Measurements from ENCODE around the gene SEMA3B. TPM values are rescaled to one million over a fixed set of nuclear protein-coding genes. Genes with fewer than 3 reads are reported as not detected.

Gene SEMA3B
- total and polyA plus RNA-seq, 9 of the 15 experiments (the other 6 are each of a cell fraction or from before 2014, with no cell fraction given): 0.03 to 1.8 (median 0.55) TPM; not detected in 1

DNA sequence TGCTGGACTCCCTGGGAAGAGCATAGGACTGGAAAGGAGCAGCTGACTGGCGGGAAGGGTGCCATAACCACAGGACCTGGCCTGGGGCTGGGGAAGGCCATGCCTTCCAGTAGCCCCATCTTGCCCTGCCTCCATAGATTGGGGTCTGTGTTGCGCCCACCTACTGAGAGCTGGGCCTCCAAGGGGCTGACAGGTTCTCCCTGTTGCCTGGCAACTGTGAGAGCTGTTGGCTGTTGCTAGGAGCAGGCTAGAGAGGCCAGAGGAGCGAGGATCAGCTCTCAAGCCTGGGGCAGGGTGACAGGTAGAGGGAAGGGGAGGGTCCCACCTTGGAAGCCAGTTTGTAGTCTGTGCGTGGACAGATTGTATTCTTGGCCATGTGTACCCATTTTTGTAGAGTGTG, 35.8 kb upstream of the SEMA3B start:
- H3K27me3 ChIP-seq (ENCODE audit: control insufficient read depth in 2 of 2, insufficient read depth in 2 of 2, low read length in 2 of 2): no peaks in the 10 kb centered on the region
- no peaks in the 10 kb centered on the region for H3K9me3 ChIP-seq (replicated peaks; ENCODE audit: control insufficient read depth, insufficient read depth, low read depth, low read length)
- ChIA-PET POLR2A (interaction anchor here (0.9 to 1.2 kb wide), 2 partner anchors 70 to 135 kb away, joined by 4 to 5 read pairs; partner anchors contain the start of gene HYAL1), CTCF (ENCODE audit: low intra/inter-chr PET ratio) (no interaction called here)
- no peaks in the 10 kb centered on the region for H3K9me1 ChIP-seq (ENCODE audit: control insufficient read depth, insufficient read depth, low read length)
- FAIRE-seq: no peak
- H3K9ac ChIP-seq (ENCODE audit: insufficient read depth in 1 of 2, low read depth in 2 of 2, low read length in 2 of 2): peak overlapping the region in 1 of 2 experiments; percentile 74; a peak in 2 of 4 replicates
- intact Hi-C loops (cut with micrococcal nuclease) (no loop called here), in situ Hi-C loops (cut with MboI) (no loop called here)
- no peak overlapping the region for H3K4me3 ChIP-seq
- no peak overlapping the region for H2AFZ ChIP-seq (ENCODE audit: low read depth, low read length)
- no peak overlapping the region for H3K4me2 ChIP-seq (ENCODE audit: insufficient read depth, low read length)
- H3K4me1 ChIP-seq (replicated peaks in 1 of 2; ENCODE audit: control insufficient read depth in 2 of 2, insufficient read depth in 2 of 2, low read length in 2 of 2): peaks cover 39 to 65% of the 10 kb centered on the region in 2 experiments
- 61% methylated on average over 3 of the region's 4 CpGs for WGBS (ENCODE audit: insufficient coverage, low coverage, missing lambda C conversion rate)
- DNase-seq (ENCODE audit: extremely low read depth in 1 of 4, low spot score in 3 of 4): no peak
- no peak for ATAC-seq
- H3K27ac ChIP-seq (ENCODE audit: extremely low read depth, low read depth, low read length): no peak overlapping the region
- BruUV-seq (replicated peaks): no TSS peak
- TF ChIP-seq RFX1 (IDR thresholded peaks at IDR 0.05): peak; percentile 82
- TF ChIP-seq SMAD3 (CRISPR knock-in tag; conservative IDR thresholded peaks at IDR 0.05): no peak
- peak; percentile 57; the same call in 1 of the 2 replicates for TF ChIP-seq MYNN (IDR thresholded peaks at IDR 0.05)
- TF ChIP-seq MYNN (CRISPR knock-in tag; IDR thresholded peaks at IDR 0.05): no peak
- no peaks in the 10 kb centered on the region for H3K36me3 ChIP-seq (ENCODE audit: control insufficient read depth, insufficient read depth, low read length)
- H3K79me2 ChIP-seq (ENCODE audit: control insufficient read depth, insufficient read depth, low read length): peaks cover 21% of the 10 kb centered on the region
- H4K20me1 ChIP-seq (replicated peaks; ENCODE audit: control insufficient read depth, insufficient read depth, low read length): no peaks in the 10 kb centered on the region

DNA sequence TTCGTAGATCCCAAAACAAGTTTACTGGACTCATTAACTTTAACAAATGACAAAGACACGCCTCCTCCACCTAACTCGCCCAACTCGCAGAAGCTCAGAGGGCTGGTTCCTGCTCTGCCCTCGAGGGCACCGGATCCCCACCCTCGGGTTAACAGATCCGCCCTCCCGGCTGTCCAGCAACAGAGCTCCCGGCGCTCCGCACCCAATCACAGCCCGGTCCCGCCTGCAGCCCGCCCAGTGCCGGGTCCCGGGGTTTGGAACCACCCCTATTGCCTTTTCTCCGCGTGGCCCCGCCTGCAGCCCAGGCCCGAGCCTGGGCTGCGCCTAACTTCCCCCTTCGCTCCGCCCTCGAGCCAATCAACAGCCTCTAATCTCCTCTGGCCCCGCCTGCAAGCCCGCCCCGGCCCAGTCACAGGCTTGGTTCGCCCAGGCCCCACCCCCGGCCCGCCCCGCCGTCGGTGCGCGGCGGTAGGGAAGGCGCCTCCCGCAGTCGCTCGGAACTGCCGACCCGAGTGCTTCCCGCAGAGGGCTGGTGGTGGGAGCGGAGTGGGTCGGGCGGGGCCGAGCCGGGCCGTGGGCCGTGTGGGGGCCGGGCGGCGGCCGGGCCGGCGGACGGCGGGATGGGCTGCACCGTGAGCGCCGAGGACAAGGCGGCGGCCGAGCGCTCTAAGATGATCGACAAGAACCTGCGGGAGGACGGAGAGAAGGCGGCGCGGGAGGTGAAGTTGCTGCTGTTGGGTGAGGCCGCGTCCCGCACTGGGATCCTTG, 33.0 kb upstream of the SEMA3B start, which contains the start of gene GNAI2:
TSS of gene GNAI2 (plus strand) at position 489 of the 768 bp plus-strand sequence. CDS start at position 621, 132 bp downstream.
- peak within 1 kb of the TSS; percentile 68 for H3K27ac ChIP-seq (ENCODE audit: extremely low read depth, low read depth, low read length)
- peaks cover 31% of the 10 kb centered on the region for H3K79me2 ChIP-seq (ENCODE audit: control insufficient read depth, insufficient read depth, low read length)
- 0 out of 3 replicates have a peak, but pooled peaks cover 2% of the 10 kb centered on the region for H3K36me3 ChIP-seq (ENCODE audit: control insufficient read depth, insufficient read depth, low read length)
- BruUV-seq (replicated peaks): no TSS peak
- H3K27me3 ChIP-seq (ENCODE audit: control insufficient read depth in 2 of 2, insufficient read depth in 2 of 2, low read length in 2 of 2): no peaks in the 10 kb centered on the region
- no peaks in the 10 kb centered on the region for H4K20me1 ChIP-seq (replicated peaks; ENCODE audit: control insufficient read depth, insufficient read depth, low read length)
- peak; percentile 98 for ATAC-seq
- 0% methylated on average over 15 of the region's 75 CpGs for WGBS (ENCODE audit: insufficient coverage, low coverage, missing lambda C conversion rate)
- FAIRE-seq: peak; percentile 93
- no peaks in the 10 kb centered on the region for H3K9me1 ChIP-seq (ENCODE audit: control insufficient read depth, insufficient read depth, low read length)
- H3K4me1 ChIP-seq (replicated peaks in 1 of 2; ENCODE audit: control insufficient read depth in 2 of 2, insufficient read depth in 2 of 2, low read length in 2 of 2): peaks cover 27 to 54% of the 10 kb centered on the region in 2 experiments
- peak within 1 kb of the TSS; percentile 80 for H3K4me2 ChIP-seq (ENCODE audit: insufficient read depth, low read length)
- no peaks in the 10 kb centered on the region for H3K9me3 ChIP-seq (replicated peaks; ENCODE audit: control insufficient read depth, insufficient read depth, low read depth, low read length)
- in situ Hi-C loops (cut with MboI) (no loop called here), intact Hi-C loops (cut with micrococcal nuclease) (no loop called here)
- DNase-seq (ENCODE audit: extremely low read depth in 1 of 4, low spot score in 3 of 4): peak; percentile 92 to 97 (median 94)
- peak within 1 kb of the TSS; percentile 72; the same call in 1 of the 2 replicates for H2AFZ ChIP-seq (ENCODE audit: low read depth, low read length)
- ChIA-PET CTCF (ENCODE audit: low intra/inter-chr PET ratio) (no interaction called here), POLR2A (interaction anchor here (0.6 to 1.5 kb wide), 8 partner anchors 11 to 98 kb away, joined by 3 to 5 read pairs (median 4); no protein-coding TSS in a partner anchor)
- H3K9ac ChIP-seq (ENCODE audit: insufficient read depth in 1 of 2, low read depth in 2 of 2, low read length in 2 of 2): peak within 1 kb of the TSS; percentile 67 to 95
- H3K4me3 ChIP-seq: peak within 1 kb of the TSS; percentile 73
- TF ChIP-seq PTBP1 (IDR thresholded peaks at IDR 0.05; ENCODE audit: low read depth, low read length) (no peak), KDM4B (IDR thresholded peaks at IDR 0.05; ENCODE audit: borderline replicate concordance in 2 of 2, low read depth in 1 of 2) (no peak), NONO (IDR thresholded peaks at IDR 0.05; ENCODE audit: low read depth in 2 of 2, low read length in 1 of 2) (peak in 1 of 2 experiments; percentile 69; a peak in 1 of 4 replicates), ETV5 (CRISPR knock-in tag; IDR thresholded peaks at IDR 0.05; ENCODE audit: low read depth) (no peak), MTA3 (IDR thresholded peaks at IDR 0.05; ENCODE audit: borderline replicate concordance) (peak; percentile 64; the same call in 1 of the 2 replicates), RCOR1 (IDR thresholded peaks at IDR 0.05; ENCODE audit: borderline replicate concordance in 1 of 2, low read depth in 2 of 2, low read length in 2 of 2) (peak in 1 of 2 experiments; percentile 12; a peak in 1 of 4 replicates), BCOR (IDR thresholded peaks at IDR 0.05) (no peak), ZNF79 (CRISPR knock-in tag; IDR thresholded peaks at IDR 0.05; ENCODE audit: low read depth) (no peak), ZNF444 (CRISPR knock-in tag; IDR thresholded peaks at IDR 0.05) (no peak), ZBTB7A (IDR thresholded peaks at IDR 0.05; ENCODE audit: borderline replicate concordance, control insufficient read depth, low read depth, low read length) (peak; percentile 20; the same call in 1 of the 2 replicates)
- TF ChIP-seq, protein P1, sequence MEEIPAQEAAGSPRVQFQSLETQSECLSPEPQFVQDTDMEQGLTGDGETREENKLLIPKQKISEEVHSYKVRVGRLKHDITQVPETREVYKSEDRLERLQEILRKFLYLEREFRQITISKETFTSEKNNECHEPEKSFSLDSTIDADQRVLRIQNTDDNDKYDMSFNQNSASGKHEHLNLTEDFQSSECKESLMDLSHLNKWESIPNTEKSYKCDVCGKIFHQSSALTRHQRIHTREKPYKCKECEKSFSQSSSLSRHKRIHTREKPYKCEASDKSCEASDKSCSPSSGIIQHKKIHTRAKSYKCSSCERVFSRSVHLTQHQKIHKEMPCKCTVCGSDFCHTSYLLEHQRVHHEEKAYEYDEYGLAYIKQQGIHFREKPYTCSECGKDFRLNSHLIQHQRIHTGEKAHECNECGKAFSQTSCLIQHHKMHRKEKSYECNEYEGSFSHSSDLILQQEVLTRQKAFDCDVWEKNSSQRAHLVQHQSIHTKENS (CRISPR knock-in tag; IDR thresholded peaks at IDR 0.05): no peak
